RWPE1 (cell line): ENCODE measurements around the gene MARK3.

ENCODE experiments used
- CTCF ChIA-PET: fragments of 350-600 bp; sonication (Branson Sonifier 250); formaldehyde crosslinking; extraction: SDS; loops from one replicate; lab custom pipeline; 2021; lab: Yijun Ruan, JAX
- POLR2A ChIA-PET: fragments of 400-600 bp; formaldehyde crosslinking; extraction: SDS; loops from one replicate; lab custom pipeline; 2020; ENCODE audit warnings: antibody characterized with exemption; ENCODE audit not compliant: low non-redundant PET; lab: Yijun Ruan, JAX
- DNase-seq: peaks from one replicate; pipeline ENCODE4 v3.0.0; 2012; ENCODE audit warnings: low spot score
- H3K27ac ChIP-seq: fragments of 450-650 bp; 2 replicates; pipeline ENCODE4 v1.5.1; 2017
- TF ChIP-seq, protein P1 (sequence below): fragments of 450-650 bp; conservative IDR thresholded peaks from 2 replicates; pipeline ENCODE4 v1.5.1; 2017; ENCODE audit warnings: low read depth, mild to moderate bottlenecking

MARK3 gene

DNA sequence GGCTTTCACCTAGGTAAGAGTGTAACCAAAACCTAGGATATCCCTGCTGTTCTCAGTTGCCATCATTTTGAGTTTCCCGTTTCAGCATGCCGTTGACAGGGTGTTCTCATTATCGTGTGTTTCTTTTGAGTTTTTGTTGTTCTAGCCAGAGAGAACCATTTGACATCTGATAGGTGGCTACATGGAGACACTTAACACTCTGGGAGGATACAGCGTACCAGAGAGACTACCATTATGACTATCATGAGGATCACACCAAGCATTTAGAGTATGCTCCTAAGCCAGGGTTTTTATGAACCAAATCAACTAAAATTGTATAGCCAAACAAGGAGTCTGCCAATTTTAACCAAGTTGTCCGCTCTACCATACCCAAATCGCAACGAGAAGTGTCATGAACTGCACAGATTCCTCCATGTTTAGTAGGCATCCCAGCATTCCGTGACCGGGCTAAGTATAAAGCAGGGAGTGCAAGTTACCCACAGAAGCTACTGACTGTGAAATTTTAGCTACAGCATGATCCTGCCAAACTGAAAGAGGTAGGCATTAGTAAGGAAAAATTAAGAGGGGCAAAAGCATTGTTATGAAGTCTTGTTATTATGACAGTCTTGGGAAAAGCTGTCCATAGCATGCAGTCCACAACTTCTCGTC is 48.8 kb downstream of the MARK3 start:
- no peak for DNase-seq
- POLR2A ChIA-PET = no interaction called here
- CTCF ChIA-PET = interaction anchor here (0.6 kb wide), 1 partner anchor 26 kb away, joined by 5 read pairs; no protein-coding TSS in a partner anchor
- TF ChIP-seq, protein P1, sequence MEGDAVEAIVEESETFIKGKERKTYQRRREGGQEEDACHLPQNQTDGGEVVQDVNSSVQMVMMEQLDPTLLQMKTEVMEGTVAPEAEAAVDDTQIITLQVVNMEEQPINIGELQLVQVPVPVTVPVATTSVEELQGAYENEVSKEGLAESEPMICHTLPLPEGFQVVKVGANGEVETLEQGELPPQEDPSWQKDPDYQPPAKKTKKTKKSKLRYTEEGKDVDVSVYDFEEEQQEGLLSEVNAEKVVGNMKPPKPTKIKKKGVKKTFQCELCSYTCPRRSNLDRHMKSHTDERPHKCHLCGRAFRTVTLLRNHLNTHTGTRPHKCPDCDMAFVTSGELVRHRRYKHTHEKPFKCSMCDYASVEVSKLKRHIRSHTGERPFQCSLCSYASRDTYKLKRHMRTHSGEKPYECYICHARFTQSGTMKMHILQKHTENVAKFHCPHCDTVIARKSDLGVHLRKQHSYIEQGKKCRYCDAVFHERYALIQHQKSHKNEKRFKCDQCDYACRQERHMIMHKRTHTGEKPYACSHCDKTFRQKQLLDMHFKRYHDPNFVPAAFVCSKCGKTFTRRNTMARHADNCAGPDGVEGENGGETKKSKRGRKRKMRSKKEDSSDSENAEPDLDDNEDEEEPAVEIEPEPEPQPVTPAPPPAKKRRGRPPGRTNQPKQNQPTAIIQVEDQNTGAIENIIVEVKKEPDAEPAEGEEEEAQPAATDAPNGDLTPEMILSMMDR = no peak
- no peak overlapping the region for H3K27ac ChIP-seq

DNA sequence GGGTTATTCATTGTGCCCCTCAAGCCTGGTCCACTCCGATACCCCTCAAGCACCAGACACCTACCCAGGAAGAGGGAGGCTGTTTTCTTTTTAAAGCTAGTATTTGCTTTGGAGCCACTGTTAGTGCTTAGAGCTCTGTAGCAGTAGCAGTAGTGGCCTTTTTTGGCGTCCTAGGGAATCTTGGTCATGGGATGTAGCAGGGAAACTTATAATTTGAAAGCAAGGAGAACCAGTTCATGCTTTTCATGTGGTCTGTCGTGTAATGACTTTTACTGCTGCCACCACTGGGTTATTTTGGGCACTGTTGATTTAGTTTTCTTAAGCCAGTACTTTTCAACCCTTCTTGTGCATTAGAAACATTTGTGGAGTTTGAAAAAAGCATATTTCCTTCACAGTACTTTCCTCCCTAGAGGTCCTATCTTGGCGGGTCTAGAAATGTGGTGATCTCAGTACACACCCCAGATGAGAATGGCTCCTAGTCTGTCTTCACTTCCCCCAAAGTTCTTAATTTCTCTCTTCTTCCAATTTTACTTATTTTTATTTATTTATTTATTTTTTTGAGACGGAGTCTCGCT is 49.7 kb downstream of the MARK3 start:
- no peak for DNase-seq
- POLR2A ChIA-PET = no interaction called here
- no peak overlapping the region for H3K27ac ChIP-seq
- CTCF ChIA-PET = interaction anchor here (0.6 to 0.7 kb wide), 2 partner anchors 25 to 537 kb away, joined by 3 to 5 read pairs; no protein-coding TSS in a partner anchor
- TF ChIP-seq, protein P1 = no peak

DNA sequence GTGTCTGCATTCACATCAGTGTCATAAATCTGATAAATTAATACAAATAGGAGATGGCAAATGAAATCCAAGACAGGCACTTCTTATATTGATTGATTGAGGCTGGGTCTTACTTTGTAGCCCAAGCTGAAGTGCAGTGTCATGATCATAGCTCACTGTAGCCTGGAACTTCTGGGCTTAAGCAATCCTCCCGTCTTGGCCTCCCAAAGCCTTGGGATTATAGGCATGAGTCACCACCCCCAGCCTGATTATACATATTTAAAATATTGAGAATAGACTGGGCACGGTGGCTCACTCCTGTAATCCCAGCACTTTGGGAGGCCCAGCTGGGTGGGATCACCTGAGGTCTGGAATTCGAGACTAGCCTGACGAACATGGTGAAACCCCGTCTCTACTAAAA is 51.3 kb downstream of the MARK3 start:
- CTCF ChIA-PET = no interaction called here
- no peak for DNase-seq

DNA sequence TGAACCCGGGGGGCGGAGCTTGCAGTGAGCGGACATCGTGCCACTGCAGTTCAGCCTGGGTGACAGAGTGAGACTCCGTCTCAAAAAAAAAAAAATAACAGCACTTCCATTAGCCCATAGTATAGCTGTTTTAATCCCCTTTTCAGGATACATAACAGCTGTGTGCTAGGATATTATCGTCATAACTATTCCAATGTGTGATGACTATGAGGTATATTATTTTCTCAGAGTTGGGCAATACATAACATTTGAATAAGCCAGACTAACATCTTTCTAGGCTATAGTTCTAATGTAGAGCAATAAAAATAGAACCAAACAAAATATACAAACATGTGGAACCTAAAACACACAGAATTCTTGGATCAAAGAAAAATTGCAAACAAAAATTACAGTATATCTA is 57.1 kb downstream of the MARK3 start:
- TF ChIP-seq, protein P1 = no peak
- ChIA-PET CTCF (interaction anchor here (1.0 kb wide), 1 partner anchor 9 kb away, joined by 3 read pairs; no protein-coding TSS in a partner anchor), POLR2A (interaction anchor here (0.5 kb wide), 1 partner anchor 25 kb away, joined by 4 read pairs; no protein-coding TSS in a partner anchor)
- no peak overlapping the region for H3K27ac ChIP-seq
- DNase-seq = no peak

More for the DNA sequence above, 51.3 kb downstream of the MARK3 start:
- peak overlapping the region; percentile 29; the same call in 1 of the 2 replicates for H3K27ac ChIP-seq
- POLR2A ChIA-PET = no interaction called here
- TF ChIP-seq, protein P1 = no peak

DNA sequence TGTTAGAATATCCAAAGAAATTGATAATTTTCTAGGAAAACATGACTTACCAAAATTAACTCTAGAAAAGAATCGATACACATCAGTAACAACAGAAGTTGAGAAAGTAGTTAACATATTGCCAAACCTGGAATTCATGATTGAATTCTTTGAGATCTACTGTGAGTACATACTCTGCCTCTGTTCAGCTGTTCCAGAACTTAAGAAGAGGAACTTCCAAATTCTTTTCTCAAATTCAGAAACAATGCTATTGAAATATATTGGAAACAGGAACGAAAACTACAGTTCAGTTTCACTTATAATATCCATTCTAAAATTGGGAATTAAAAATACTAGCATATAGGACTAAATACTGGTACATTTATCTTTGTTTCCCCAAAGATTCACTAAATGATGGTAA is 57.9 kb downstream of the MARK3 start:
- no peak for DNase-seq
- POLR2A ChIA-PET = no interaction called here

More for the DNA sequence above, 57.9 kb downstream of the MARK3 start:
- TF ChIP-seq, protein P1 = no peak
- H3K27ac ChIP-seq = no peak overlapping the region
- CTCF ChIA-PET = interaction anchor here (1.0 kb wide), 1 partner anchor 8 kb away, joined by 3 read pairs; no protein-coding TSS in a partner anchor
